A673 (cell line): Measurements from ENCODE around the gene AGMO. TPM values are rescaled to one million over a fixed set of nuclear protein-coding genes. Genes with fewer than 3 reads are reported as not detected.

ENCODE experiments used
- BruUV-seq: library from RNA; stranded (reverse); fragments of 400-500 nt; replicated peaks from 2 replicates; lab custom pipeline; 2021; lab: Mats Ljungman, UMichigan
- CTCF ChIA-PET: fragments of 300-600 bp; sonication (Branson Sonifier 250); formaldehyde crosslinking; loops from one replicate; lab custom pipeline; 2022; ENCODE audit warnings: antibody characterized with exemption; lab: Charles Lee
- POLR2A ChIA-PET: fragments of 300-600 bp; sonication (Branson Sonifier 250); formaldehyde crosslinking; loops from one replicate; lab custom pipeline; 2022; ENCODE audit warnings: antibody characterized with exemption; ENCODE audit not compliant: low non-redundant PET; lab: Charles Lee
- DNase-seq: peaks from one replicate; pipeline ENCODE4 v3.0.0-alpha.2; 2015; ENCODE audit warnings: low spot score
- H3K27ac ChIP-seq: fragments of 200-600 bp; sonication (generic); 2 replicates; pipeline ENCODE4 v1.5.1; 2016; ENCODE audit warnings: mixed run types, low read depth, mild to moderate bottlenecking, mixed read lengths, antibody characterized with exemption, low read length; ENCODE audit not compliant: poor library complexity, severe bottlenecking
- H3K27me3 ChIP-seq: fragments of 200-600 bp; sonication (generic); replicated peaks from 2 replicates; pipeline ENCODE4 v1.6.1; 2017; ENCODE audit warnings: mixed run types, low read depth, mild to moderate bottlenecking, mixed read lengths, antibody characterized with exemption, low read length; ENCODE audit not compliant: insufficient read depth, poor library complexity
- H3K36me3 ChIP-seq: fragments of 200-600 bp; sonication (generic); 2 replicates; pipeline ENCODE4 v1.6.1; 2016; ENCODE audit warnings: mixed run types, mild to moderate bottlenecking, mixed read lengths, antibody characterized with exemption, low read length; ENCODE audit not compliant: insufficient read depth, poor library complexity, severe bottlenecking
- H3K4me1 ChIP-seq: fragments of 200-600 bp; sonication (generic); 2 replicates; pipeline ENCODE4 v1.6.1; 2017; ENCODE audit warnings: mixed run types, mild to moderate bottlenecking, mixed read lengths, antibody characterized with exemption, low read length; ENCODE audit not compliant: insufficient read depth, poor library complexity, severe bottlenecking
- H3K4me3 ChIP-seq: fragments of 200-600 bp; sonication (generic); 2 replicates; pipeline ENCODE4 v1.5.1; 2016; ENCODE audit warnings: low read depth, mixed run types, mild to moderate bottlenecking, mixed read lengths, low read length; ENCODE audit not compliant: poor library complexity, severe bottlenecking
- H3K9me3 ChIP-seq: fragments of 200-600 bp; sonication (generic); 2 replicates; pipeline ENCODE4 v1.6.1; 2016; ENCODE audit warnings: mixed run types, low read depth, mild to moderate bottlenecking, mixed read lengths, antibody characterized with exemption, low read length; ENCODE audit not compliant: poor library complexity, severe bottlenecking
- CTCF ChIP-seq: fragments of 300-800, 200-600 bp; sonication (generic); conservative IDR thresholded peaks from 2 replicates; pipeline ENCODE4 v1.5.1; 2017; ENCODE audit warnings: low read depth, mild to moderate bottlenecking, antibody characterized with exemption, low read length, moderate library complexity, mixed read lengths
- EZH2 ChIP-seq: fragments of 200-600 bp; sonication (generic); IDR thresholded peaks from 2 replicates; pipeline ENCODE4 v1.6.1; 2017; ENCODE audit warnings: borderline replicate concordance, low read depth, mild to moderate bottlenecking, mixed read lengths, antibody characterized with exemption, low read length; ENCODE audit not compliant: poor library complexity, severe bottlenecking
- intact Hi-C: fragments of 100-400 bp; cut with micrococcal nuclease; formaldehyde crosslinking; loops from one replicate; pipeline ENCODE4 v1.10.0; 2022; ENCODE audit not compliant: unreplicated experiment
- total RNA-seq: library from RNA; stranded (reverse); gene quantifications from 2 replicates; pipeline ENCODE4 v1.2.3, GENCODE V29; 2021

The AGMO gene
- total RNA-seq, 1 experiment from 2014 or later, result not detected

DNA sequence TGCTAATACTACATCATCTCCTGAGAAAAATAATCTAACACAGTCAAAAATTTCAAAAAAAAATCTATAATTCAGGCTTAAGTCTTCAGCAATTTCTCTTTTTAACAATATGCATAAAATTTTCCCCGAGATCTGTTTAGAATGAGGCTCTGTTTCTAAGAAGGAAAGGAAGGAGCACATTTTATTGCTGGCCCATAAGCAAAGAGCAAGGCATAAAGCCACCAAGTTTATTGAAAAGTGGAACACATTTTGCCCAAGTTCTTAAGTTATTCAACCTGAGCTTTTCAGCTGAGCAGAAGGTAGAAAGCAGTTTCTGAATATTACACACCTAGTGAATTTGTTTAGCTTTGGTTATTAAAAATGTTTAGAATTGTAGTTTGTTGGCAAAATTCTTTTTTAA, 73.9 kb downstream of the AGMO start:
- no TSS peak for BruUV-seq
- CTCF ChIA-PET, result no interaction called here

GRCh38 chr7:15485998-15486397, 75.8 kb downstream of the AGMO start:
- ChIA-PET POLR2A (no interaction called here), CTCF (no interaction called here)
- Histone ChIP-seq H3K4me1 (no peaks in the 10 kb centered on the region), H3K36me3 (no peaks in the 10 kb centered on the region), H3K4me3 (no peak overlapping the region), H3K27me3 (peaks cover 4% of the 10 kb centered on the region), H3K27ac (no peak overlapping the region), H3K9me3 (no peaks in the 10 kb centered on the region)
- no TSS peak for BruUV-seq
- intact Hi-C loops, result no loop called here
- DNase-seq, result no peak
- TF ChIP-seq CTCF (no peak), EZH2 (no peak)

More for the DNA sequence above, 73.9 kb downstream of the AGMO start:
- no peaks in the 10 kb centered on the region for H3K36me3 ChIP-seq
- H3K27ac ChIP-seq, result no peak overlapping the region
- POLR2A ChIA-PET, result no interaction called here
- no peaks in the 10 kb centered on the region for H3K9me3 ChIP-seq
- TF ChIP-seq CTCF (no peak), EZH2 (no peak)
- no peaks in the 10 kb centered on the region for H3K4me1 ChIP-seq
- DNase-seq, result no peak
- H3K4me3 ChIP-seq, result no peak overlapping the region
- peaks cover 4% of the 10 kb centered on the region for H3K27me3 ChIP-seq
- intact Hi-C loops, result no loop called here

- no peaks in the 10 kb centered on the region for H3K9me3 ChIP-seq
- H3K4me1 ChIP-seq, result no peaks in the 10 kb centered on the region
- H3K27ac ChIP-seq, result no peak overlapping the region
- CTCF ChIA-PET, result no interaction called here
- H3K36me3 ChIP-seq, result no peaks in the 10 kb centered on the region
- BruUV-seq, result no TSS peak
- POLR2A ChIA-PET, result no interaction called here
- peaks cover 4% of the 10 kb centered on the region for H3K27me3 ChIP-seq
- intact Hi-C loops, result no loop called here
- TF ChIP-seq CTCF (no peak), EZH2 (no peak)
- H3K4me3 ChIP-seq, result no peak overlapping the region
- no peak for DNase-seq
Observed at GRCh38 chr7:15485431-15485830, 76.4 kb downstream of the AGMO start.
